Measurements from ENCODE around the gene ARHGAP15.

The ARHGAP15 gene

DNA sequence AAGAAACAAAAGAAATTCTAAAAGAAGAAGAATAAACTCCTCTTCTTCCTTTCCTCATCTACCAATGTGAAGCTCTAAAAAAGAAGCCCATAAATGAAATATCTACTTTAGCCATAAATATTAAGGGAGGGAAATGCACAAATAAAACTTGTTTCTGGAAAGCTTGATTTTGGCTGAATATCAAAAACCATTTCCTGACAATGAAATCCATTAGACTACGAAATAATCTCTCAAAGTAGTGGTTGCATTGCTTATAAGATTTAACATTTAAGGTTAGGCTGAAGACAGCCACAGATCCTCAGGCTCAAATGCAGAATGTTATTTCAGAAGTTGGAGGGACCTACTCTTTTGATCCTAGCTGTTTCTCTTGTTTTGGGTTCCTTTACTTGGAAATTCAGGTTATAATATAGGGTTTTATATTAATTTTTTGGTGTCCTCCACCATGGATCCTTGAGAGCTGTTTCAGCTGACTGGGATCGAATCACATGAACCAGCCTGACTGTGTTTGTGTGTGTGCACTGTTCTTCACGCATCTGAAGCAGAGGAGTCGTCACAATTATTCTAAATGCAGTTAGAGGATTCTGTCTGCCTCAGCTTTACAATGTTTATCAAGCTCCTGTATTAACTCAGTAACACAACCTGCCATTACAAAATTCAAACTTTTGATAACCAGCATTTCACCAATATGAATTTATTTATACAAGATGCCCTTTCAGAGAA lies 474.8 kb downstream of the ARHGAP15 start:
- no peak for DNase-seq

- no peak for DNase-seq
Measured at GRCh38 chr2:143604566-143604959, 475.3 kb downstream of the ARHGAP15 start.

GRCh38 chr2:143607231-143608062 lies 478.2 kb downstream of the ARHGAP15 start:
- no peak for DNase-seq

- no peak for DNase-seq
Measured at GRCh38 chr2:143608063-143608423, 478.8 kb downstream of the ARHGAP15 start.

- no peak for DNase-seq
Measured at GRCh38 chr2:143608758-143609157, 479.5 kb downstream of the ARHGAP15 start.

GRCh38 chr2:143611336-143611735 lies 482.1 kb downstream of the ARHGAP15 start:
- DNase-seq = no peak

GRCh38 chr2:143615562-143615961 lies 486.3 kb downstream of the ARHGAP15 start:
- no peak for DNase-seq

DNA sequence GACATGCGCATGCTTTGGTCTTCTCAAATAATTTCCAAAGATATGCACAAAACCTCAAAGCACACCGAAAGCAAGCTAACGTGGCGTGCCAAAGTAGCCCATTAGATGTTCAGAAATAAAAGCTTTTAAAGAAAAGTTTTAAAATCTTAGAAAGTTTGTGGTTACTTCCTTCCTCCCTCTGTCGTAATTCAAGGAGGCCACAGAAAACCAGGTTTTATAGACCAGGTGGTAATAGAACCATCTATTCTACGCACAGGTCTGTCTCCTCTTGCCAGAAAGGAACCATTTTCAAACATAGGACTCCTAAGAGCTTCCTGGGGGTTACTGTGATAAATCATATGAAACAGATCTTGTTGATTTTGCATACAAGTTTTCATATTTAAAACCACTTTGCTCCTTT lies 487.2 kb downstream of the ARHGAP15 start:
- no peak for DNase-seq

DNA sequence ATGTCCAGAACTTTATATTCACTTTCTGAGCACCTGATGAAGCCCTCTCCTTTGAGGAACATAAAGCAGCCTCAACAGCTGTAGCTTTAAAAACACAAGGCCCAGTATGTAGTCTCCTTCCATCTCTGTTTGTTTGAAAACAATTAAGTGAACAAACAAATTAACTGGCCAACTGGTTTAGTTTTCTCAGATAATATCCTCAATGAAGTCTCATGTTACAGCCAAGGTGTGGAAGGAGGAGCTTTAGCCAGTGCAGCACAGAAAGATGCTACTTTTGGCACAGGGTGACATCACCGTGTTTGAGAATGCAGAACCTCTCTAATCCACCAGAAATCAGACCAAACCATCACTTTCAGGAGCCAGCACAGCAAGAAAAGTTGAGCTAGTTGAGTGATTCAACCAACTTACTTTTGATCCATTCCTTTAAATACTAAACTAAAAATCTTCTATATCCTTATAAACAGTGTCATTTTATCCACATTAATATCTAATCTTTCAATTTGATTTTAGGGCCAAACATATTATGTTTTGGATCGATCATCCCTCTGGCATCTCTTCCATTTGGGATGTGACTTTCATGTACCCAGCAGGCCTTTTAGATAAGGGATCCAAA lies 488.7 kb downstream of the ARHGAP15 start:
- no peak for DNase-seq

DNA sequence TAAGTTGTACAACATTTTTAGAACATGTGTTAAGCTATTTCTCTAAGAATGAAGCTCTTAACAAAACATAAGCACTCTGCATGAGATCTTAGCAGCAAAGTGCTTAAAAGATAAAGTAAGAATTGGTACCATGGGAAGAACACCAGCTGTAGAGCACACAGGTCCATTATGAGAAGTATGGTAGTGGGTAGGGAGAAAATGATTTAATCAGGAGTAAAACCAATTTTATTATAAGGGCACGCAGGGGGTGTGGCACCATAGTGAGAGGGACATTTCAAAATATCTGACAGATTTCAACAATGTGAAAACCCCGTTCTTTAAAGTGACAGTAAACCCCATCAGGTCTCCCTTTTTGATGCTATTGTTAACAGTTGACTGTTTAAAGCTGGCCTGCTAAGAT lies 492.9 kb downstream of the ARHGAP15 start:
- no peak for DNase-seq

DNA sequence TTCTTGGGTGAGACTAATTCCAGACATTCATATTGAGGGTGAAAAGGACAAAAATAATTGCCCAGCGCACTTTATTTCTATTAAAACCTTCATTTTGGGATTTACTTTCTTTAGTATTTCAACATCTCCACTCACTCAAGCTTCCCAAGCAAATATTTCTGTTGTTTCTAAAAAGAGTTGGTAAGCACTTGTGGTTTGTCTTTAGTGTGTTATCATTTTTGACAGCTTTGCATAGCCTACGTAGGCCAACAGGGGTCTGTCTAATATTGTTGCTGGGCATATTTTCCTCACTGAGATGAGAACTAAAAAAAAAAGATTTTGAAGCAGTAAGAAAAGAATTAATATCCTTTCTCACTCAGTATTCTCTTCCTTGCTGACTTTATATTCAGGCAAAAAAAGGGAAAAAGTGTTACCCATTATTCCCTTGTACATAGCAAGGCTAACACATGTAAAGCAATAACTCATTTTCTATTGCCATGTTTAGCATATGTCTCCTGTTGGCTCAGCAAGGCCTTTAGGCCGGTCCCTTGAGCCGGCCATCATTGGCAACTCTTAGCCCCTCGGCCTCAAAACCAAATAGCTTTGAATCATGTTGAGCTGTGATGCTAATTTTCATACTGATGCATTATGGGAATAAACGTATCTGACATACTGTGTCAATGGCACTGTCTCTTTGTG lies 494.2 kb downstream of the ARHGAP15 start:
- no peak for DNase-seq

DNA sequence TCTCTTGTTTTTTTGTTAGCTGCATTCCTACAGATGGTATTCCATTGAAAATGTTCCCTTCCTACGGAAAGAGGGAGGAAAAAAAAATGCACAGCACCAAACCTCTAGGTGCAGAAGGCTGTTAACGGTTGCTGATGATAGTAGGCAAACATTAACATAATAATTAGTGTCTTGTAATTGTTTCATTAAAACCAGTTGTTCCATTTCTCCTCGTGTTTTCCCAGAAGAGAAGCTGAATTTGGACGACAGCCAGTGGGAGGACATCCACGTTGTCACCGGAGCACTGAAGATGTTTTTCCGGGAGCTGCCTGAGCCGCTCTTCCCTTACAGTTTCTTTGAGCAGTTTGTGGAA lies 494.7 kb downstream of the ARHGAP15 start:
- no peak for DNase-seq

DNA sequence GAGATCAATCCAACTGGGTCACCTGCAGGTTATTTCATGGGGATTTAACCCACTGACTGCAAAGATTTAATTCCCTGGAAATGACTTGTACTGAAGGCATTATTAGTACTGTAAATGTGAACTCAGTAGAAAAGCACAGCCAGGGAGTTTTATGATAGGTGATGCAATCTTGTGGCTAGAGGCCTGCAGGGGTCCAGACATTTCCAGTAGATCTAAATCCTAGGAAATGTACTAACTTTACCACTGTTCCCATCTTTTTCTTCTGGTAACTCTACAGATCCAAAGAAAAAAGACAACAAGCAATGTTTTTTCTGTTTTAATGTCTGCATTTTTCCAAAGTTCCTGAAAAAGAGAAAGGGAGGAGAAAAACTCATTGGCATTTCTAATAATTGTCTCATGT lies 500.1 kb downstream of the ARHGAP15 start:
- no peak for DNase-seq

- peak; percentile 41 for DNase-seq
Measured at GRCh38 chr2:143632751-143633374, 503.6 kb downstream of the ARHGAP15 start.

GRCh38 chr2:143633419-143633818 lies 504.2 kb downstream of the ARHGAP15 start:
- DNase-seq = no peak

DNA sequence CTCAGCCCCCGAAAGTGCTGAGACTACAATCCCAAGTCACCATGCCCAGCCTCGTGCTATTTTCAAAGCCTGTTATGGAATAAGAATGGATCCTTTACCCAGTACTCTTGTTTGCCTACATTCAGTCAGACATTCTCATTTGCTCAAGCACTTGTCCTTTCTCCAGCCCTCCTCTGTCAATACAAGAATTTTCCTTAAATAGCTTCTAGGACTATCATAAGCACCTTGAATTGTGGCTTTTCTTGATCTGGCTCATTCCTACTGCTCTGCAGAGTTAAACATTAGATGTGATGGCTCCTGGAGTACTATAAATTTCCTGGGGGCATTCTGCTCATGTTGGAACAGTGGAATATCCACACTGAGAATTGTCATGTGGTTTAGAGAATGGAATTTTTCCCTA lies 506.1 kb downstream of the ARHGAP15 start:
- no peak for DNase-seq

DNA sequence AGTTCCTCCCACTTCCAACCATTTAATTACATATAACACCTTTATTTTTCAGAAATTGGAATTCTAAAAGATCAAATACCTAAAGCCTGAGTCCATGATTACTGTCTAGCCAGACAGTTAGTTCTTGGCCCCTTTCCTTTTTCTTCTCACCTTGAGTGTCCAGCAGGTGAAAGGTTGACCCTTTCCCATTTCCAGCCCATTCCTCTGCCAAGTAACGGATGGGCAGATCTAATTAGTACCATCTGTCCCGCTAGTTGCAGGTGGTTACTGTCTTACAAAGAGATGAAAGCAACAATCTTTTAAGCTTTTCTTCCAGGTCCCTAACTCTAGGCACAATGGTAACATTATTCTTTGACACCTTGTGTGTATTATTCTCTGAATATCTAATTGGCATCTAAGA lies 506.7 kb downstream of the ARHGAP15 start:
- no peak for DNase-seq

DNA sequence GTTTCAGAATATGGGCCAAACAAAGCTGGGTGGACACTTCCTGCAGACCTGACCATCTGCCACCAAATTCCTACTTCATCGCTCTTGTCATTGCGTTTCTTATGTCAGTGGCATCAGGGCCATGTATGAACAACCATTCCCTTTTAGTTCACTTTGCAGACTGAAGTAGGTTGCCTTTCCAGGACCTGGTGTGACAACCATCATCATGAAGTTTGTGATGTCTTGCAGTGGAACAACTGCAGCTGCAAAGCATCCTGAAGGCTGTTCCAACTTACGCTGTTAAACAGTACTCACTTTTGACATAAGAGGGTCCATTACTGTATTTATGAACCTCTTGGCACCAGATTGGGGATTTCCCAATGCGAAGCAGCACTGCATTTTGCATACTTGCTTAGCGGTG lies 511.6 kb downstream of the ARHGAP15 start:
- DNase-seq = no peak

- DNase-seq = no peak
Measured at GRCh38 chr2:143645921-143646645, 516.9 kb downstream of the ARHGAP15 start.

DNA sequence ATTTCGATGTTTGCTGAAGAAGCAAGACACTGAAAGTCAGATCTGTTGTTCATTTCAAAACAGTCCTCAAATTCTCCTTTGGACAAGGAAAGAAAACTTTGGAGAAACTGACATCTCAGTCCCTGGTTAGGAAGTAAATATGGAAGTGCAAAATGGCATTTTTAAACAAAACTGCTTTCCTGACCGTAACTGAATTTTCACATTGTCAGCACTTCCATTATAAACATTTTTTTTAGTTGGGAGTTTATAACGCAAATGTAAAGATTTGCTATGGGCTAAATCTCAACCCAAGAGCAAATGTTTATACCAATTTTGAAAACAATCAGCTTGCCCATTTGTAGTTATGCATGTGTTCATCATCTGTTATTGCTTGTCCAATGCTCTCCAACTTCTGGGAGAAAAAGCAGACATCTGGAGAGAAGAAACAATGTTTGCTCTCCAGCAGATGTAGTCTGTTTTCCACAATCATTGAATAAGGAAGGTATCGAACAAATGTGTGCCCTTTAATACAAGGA lies 520.1 kb downstream of the ARHGAP15 start:
- no peak for DNase-seq

GRCh38 chr2:143652692-143653091 lies 523.5 kb downstream of the ARHGAP15 start:
- DNase-seq = no peak

GRCh38 chr2:143668234-143668633 lies 539.0 kb downstream of the ARHGAP15 start:
- DNase-seq = no peak
